Panc1 (cell line): ENCODE data around the gene PARD6G. TPM values are rescaled to one million over a fixed set of nuclear protein-coding genes. Genes with fewer than 3 reads are reported as not detected.

Experiments
- ATAC-seq: fragments of 200-7000 bp; cut with Tn5 transposase; 2 replicates; pipeline ENCODE4 v1.9.1; 2020; ENCODE audit warnings: mild to moderate bottlenecking, moderate library complexity
- BruUV-seq: library from RNA; stranded (reverse); fragments of 400-500 nt; replicated peaks from 2 replicates; lab custom pipeline; 2021; lab: Mats Ljungman, UMichigan
- CTCF ChIA-PET: fragments of 300-600 bp; sonication (Branson Sonifier 250); formaldehyde crosslinking; loops from one replicate; lab custom pipeline; 2022; ENCODE audit warnings: antibody characterized with exemption; lab: Charles Lee
- POLR2A ChIA-PET: fragments of 300-600 bp; sonication (Branson Sonifier 250); formaldehyde crosslinking; loops from one replicate; lab custom pipeline; 2022; ENCODE audit warnings: antibody characterized with exemption; lab: Charles Lee
- DNase-seq: peaks from one replicate; pipeline ENCODE4 v3.0.0-alpha.2; 2010; ENCODE audit warnings: low read depth, low spot score
- H3K27ac ChIP-seq: 2 replicates; pipeline ENCODE4 v1.5.1; 2011; ENCODE audit warnings: mild to moderate bottlenecking, low read length, inconsistent platforms
- H3K27me3 ChIP-seq: fragments of 200-500 bp; sonication (Bioruptor generic); 2 replicates; pipeline ENCODE4 v1.6.0; 2014; ENCODE audit warnings: low read length, inconsistent platforms; ENCODE audit not compliant: control insufficient read depth, insufficient read depth
- H3K36me3 ChIP-seq: fragments of 200-500 bp; sonication (Bioruptor generic); 2 replicates; pipeline ENCODE4 v1.5.1; 2014; ENCODE audit warnings: inconsistent platforms, mild to moderate bottlenecking, low read length, moderate library complexity; ENCODE audit not compliant: control insufficient read depth, insufficient read depth
- H3K4me1 ChIP-seq: 2 replicates; pipeline ENCODE4 v1.5.1; 2011; ENCODE audit warnings: inconsistent platforms, mild to moderate bottlenecking, low read length, moderate library complexity; ENCODE audit not compliant: control insufficient read depth, insufficient read depth
- H3K4me3 ChIP-seq, 2 experiments: 2 replicates each; pipeline ENCODE4 v1.5.1; 2011 to 2012; ENCODE audit warnings: low read depth in 2 of 2, low read length in 2 of 2, mild to moderate bottlenecking in 2 of 2, inconsistent platforms in 1 of 2, moderate library complexity in 1 of 2
- H3K9me3 ChIP-seq: fragments of 200-500 bp; sonication (Bioruptor generic); 2 replicates; pipeline ENCODE4 v1.5.1; 2014; ENCODE audit warnings: low read depth, mild to moderate bottlenecking, inconsistent platforms, low read length, moderate library complexity; ENCODE audit not compliant: control insufficient read depth, insufficient read depth
- CTCF ChIP-seq: fragments of 450-650 bp; IDR thresholded peaks from 2 replicates; pipeline ENCODE4 v1.5.1; 2017; ENCODE audit warnings: mild to moderate bottlenecking
- POLR2AphosphoS5 ChIP-seq: IDR thresholded peaks from 2 replicates; pipeline ENCODE4 v1.6.1; 2012; ENCODE audit warnings: mild to moderate bottlenecking, low read depth, low read length, moderate library complexity
- SIN3A ChIP-seq: IDR thresholded peaks from 2 replicates; pipeline ENCODE4 v1.6.1; 2012; ENCODE audit warnings: low read depth, mild to moderate bottlenecking, low read length, moderate library complexity, borderline replicate concordance; ENCODE audit not compliant: insufficient read depth
- TCF7L2 ChIP-seq: IDR thresholded peaks from 2 replicates; pipeline ENCODE4 v1.6.1; 2011; ENCODE audit warnings: mild to moderate bottlenecking, low read depth, low read length, inconsistent platforms
- in situ Hi-C: cut with HindIII; loops from 2 replicates; pipeline ENCODE4 v1.10.0; 2016; ENCODE audit warnings: low sequenced_read_pairs, low pct_unique_long_range_greater_than_20kb
- intact Hi-C: fragments of 100-400 bp; cut with micrococcal nuclease; formaldehyde crosslinking; loops from one replicate; pipeline ENCODE4 v1.10.0; 2022; ENCODE audit not compliant: unreplicated experiment
- total RNA-seq: library from RNA; stranded (reverse); gene quantifications from one replicate; pipeline ENCODE4 v1.2.1, GENCODE V29; 2021; ENCODE audit not compliant: unreplicated experiment
- TF ChIP-seq, protein P1 (sequence below), 2 experiments: IDR thresholded peaks; 2 replicates each; pipeline ENCODE4 v1.6.1; 2011 to 2012; ENCODE audit warnings: low read depth in 2 of 2, control low read depth in 1 of 2, low read length in 1 of 2, mild to moderate bottlenecking in 1 of 2, moderate library complexity in 1 of 2; ENCODE audit not compliant: insufficient read depth in 1 of 2

Gene PARD6G
- total RNA-seq, 1 experiment from 2014 or later: 5.2 TPM

- POLR2A ChIA-PET: no interaction called here
- intact Hi-C loops: loop anchor here (10.0 kb wide), 1 partner anchor 174 kb away; no protein-coding TSS in a partner anchor
- DNase-seq (no peak), ATAC-seq (peak; percentile 14; the same call in 1 of the 2 replicates)
- in situ Hi-C loops: no loop called here
- H3K27me3 ChIP-seq: no peaks in the 10 kb centered on the region
- no TSS peak for BruUV-seq
- CTCF ChIA-PET: no interaction called here
- TF ChIP-seq, protein P1, sequence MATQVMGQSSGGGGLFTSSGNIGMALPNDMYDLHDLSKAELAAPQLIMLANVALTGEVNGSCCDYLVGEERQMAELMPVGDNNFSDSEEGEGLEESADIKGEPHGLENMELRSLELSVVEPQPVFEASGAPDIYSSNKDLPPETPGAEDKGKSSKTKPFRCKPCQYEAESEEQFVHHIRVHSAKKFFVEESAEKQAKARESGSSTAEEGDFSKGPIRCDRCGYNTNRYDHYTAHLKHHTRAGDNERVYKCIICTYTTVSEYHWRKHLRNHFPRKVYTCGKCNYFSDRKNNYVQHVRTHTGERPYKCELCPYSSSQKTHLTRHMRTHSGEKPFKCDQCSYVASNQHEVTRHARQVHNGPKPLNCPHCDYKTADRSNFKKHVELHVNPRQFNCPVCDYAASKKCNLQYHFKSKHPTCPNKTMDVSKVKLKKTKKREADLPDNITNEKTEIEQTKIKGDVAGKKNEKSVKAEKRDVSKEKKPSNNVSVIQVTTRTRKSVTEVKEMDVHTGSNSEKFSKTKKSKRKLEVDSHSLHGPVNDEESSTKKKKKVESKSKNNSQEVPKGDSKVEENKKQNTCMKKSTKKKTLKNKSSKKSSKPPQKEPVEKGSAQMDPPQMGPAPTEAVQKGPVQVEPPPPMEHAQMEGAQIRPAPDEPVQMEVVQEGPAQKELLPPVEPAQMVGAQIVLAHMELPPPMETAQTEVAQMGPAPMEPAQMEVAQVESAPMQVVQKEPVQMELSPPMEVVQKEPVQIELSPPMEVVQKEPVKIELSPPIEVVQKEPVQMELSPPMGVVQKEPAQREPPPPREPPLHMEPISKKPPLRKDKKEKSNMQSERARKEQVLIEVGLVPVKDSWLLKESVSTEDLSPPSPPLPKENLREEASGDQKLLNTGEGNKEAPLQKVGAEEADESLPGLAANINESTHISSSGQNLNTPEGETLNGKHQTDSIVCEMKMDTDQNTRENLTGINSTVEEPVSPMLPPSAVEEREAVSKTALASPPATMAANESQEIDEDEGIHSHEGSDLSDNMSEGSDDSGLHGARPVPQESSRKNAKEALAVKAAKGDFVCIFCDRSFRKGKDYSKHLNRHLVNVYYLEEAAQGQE (IDR thresholded peaks at IDR 0.05; ENCODE audit: insufficient read depth in 1 of 2, low read depth in 2 of 2, low read length in 1 of 2): no peak
- TF ChIP-seq SIN3A (no peak), TCF7L2 (no peak), POLR2AphosphoS5 (no peak), CTCF (no peak)
- H3K4me1 ChIP-seq: peaks cover 19% of the 10 kb centered on the region
- no peaks in the 10 kb centered on the region for H3K9me3 ChIP-seq
- H3K27ac ChIP-seq: peak overlapping the region; percentile 88
- no peaks in the 10 kb centered on the region for H3K36me3 ChIP-seq
- H3K4me3 ChIP-seq: peak overlapping the region; percentile 79 to 81
Observed at GRCh38 chr18:80148326-80149199, 98.8 kb downstream of the PARD6G start.

GRCh38 chr18:80147418-80148325 is 99.6 kb downstream of the PARD6G start:
- peaks cover 19% of the 10 kb centered on the region for H3K4me1 ChIP-seq
- DNase-seq (peak; percentile 84), ATAC-seq (peak; percentile 96)
- CTCF ChIA-PET: interaction anchor here (0.6 to 0.9 kb wide), 2 partner anchors 10 to 13 kb away, joined by 3 to 4 read pairs; no protein-coding TSS in a partner anchor
- H3K27me3 ChIP-seq: no peaks in the 10 kb centered on the region
- in situ Hi-C loops: no loop called here
- POLR2A ChIA-PET: interaction anchor here (0.7 to 0.8 kb wide), 2 partner anchors 17 to 114 kb away, joined by 3 read pairs; partner anchors contain the start of gene RBFA
- BruUV-seq: no TSS peak
- no peaks in the 10 kb centered on the region for H3K9me3 ChIP-seq
- TF ChIP-seq, protein P1 (IDR thresholded peaks at IDR 0.05; ENCODE audit: insufficient read depth in 1 of 2, low read depth in 2 of 2, low read length in 1 of 2): 0 out of 4 replicates have a peak, but pooled peaks of 1 of the 2 experiments have one; percentile 11
- TF ChIP-seq POLR2AphosphoS5 (peak; percentile 99), CTCF (no peak), SIN3A (peak; percentile 92), TCF7L2 (peak; percentile 57; the same call in 1 of the 2 replicates)
- peak overlapping the region; percentile 88 for H3K27ac ChIP-seq
- no peaks in the 10 kb centered on the region for H3K36me3 ChIP-seq
- peak overlapping the region; percentile 79 to 81 for H3K4me3 ChIP-seq
- intact Hi-C loops: loop anchor here (10.0 kb wide), 1 partner anchor 173 kb away; no protein-coding TSS in a partner anchor
